Sciatic nerve (tissue), 1 donor: Measurements from ENCODE around the gene KCNN1. TPM values are rescaled to one million over a fixed set of nuclear protein-coding genes. Genes with fewer than 3 reads are reported as not detected.

Experiments
- total RNA-seq: library from RNA; stranded (reverse); fragmentation: NEBNext Ultra II Directional; extraction: Animal tissue kit (Norgen Biotek cat#: 25700); gene quantifications from one replicate; pipeline ENCODE4 v1.2.1, GENCODE V29; 2021
- donor health status: DM: no; HTN: no; CAD: no.

KCNN1 gene
- total RNA-seq, 1 donor from 2014 or later: 1.4 TPM

Other genes starting within 250 kb of the KCNN1 start
- 55.8 TPM for gene MAP1S, start 247.6 kb upstream of the KCNN1 start, total RNA-seq
- gene FCHO1, start 215.6 kb upstream of the KCNN1 start, total RNA-seq: 6.1 TPM
- gene B3GNT3, start 172.0 kb upstream of the KCNN1 start, total RNA-seq: 0.58 TPM
- not detected for gene INSL3, start 145.6 kb upstream of the KCNN1 start, total RNA-seq
- gene JAK3, start 119.1 kb upstream of the KCNN1 start, total RNA-seq: 18.4 TPM
- gene RPL18A, start 107.2 kb upstream of the KCNN1 start, total RNA-seq: 1,112 TPM
- not detected for gene SLC5A5, start 95.2 kb upstream of the KCNN1 start, total RNA-seq
- gene CCDC124, start 34.1 kb upstream of the KCNN1 start, total RNA-seq: 55.1 TPM
- 38.2 TPM for gene ARRDC2, start 41.1 kb downstream of the KCNN1 start, total RNA-seq
- gene IL12RB1, start 119.8 kb downstream of the KCNN1 start, total RNA-seq: 2.1 TPM
- 20.1 TPM for gene MAST3, start 130.7 kb downstream of the KCNN1 start, total RNA-seq
- gene PIK3R2, start 186.1 kb downstream of the KCNN1 start, total RNA-seq: 19.5 TPM
- gene IFI30, start 206.7 kb downstream of the KCNN1 start, total RNA-seq: 82.2 TPM
- gene MPV17L2, start 226.1 kb downstream of the KCNN1 start, total RNA-seq: 9.2 TPM
- 2.9 TPM for gene RAB3A, start 236.9 kb downstream of the KCNN1 start, total RNA-seq